HepG2 (cell line): Measurements from ENCODE around the gene GPC3. TPM values are rescaled to one million over a fixed set of nuclear protein-coding genes. Genes with fewer than 3 reads are reported as not detected.

Source experiments
- ATAC-seq: fragments of 200-7000 bp; cut with Tn5 transposase; 3 replicates; pipeline ENCODE4 v1.9.1; 2020; ENCODE audit warnings: mild to moderate bottlenecking, moderate library complexity
- BruUV-seq: library from RNA; stranded (reverse); fragments of 400-500 nt; replicated peaks from 2 replicates; lab custom pipeline; 2021; lab: Mats Ljungman, UMichigan
- CTCF ChIA-PET: fragments of 300-600 bp; formaldehyde crosslinking; extraction: SDS; loops from one replicate; lab custom pipeline; 2021; ENCODE audit warnings: low total read pairs, inconsistent platforms, low intra/inter-chr PET ratio; lab: Yijun Ruan, JAX
- POLR2A ChIA-PET: fragments of 350-600 bp; sonication (Branson Sonifier 250); formaldehyde crosslinking; loops from one replicate; lab custom pipeline; 2020; ENCODE audit warnings: antibody characterized with exemption, inconsistent platforms; lab: Yijun Ruan, JAX
- DNase-seq: peaks from one replicate; pipeline ENCODE4 v3.0.0-alpha.2; 2015; ENCODE audit warnings: low spot score
- FAIRE-seq: peaks from 3 replicates; lab custom pipeline; 2011; peaks lifted over from hg19 to GRCh38; lab: Jason Lieb, UNC
- H2AFZ ChIP-seq: one replicate; pipeline ENCODE4 v1.6.1; 2011; ENCODE audit warnings: low read length, inconsistent platforms
- H3K27ac ChIP-seq: fragments of 300-600 bp; 3 replicates; pipeline ENCODE4 v1.8.0; 2011; ENCODE audit warnings: mixed run types, mild to moderate bottlenecking, mixed read lengths, low read length, inconsistent platforms; ENCODE audit not compliant: insufficient read depth; ENCODE audit errors: extremely low read length
- H3K27me3 ChIP-seq, 2 experiments: fragments of 200-600 bp in 1 of 2; 2 replicates in 1 of 2; 3 replicates in 1 of 2; pipeline versions ENCODE4 v1.6.0 to v1.8.0; 2011; ENCODE audit warnings: low read length in 2 of 2, mild to moderate bottlenecking in 2 of 2, moderate library complexity in 2 of 2, inconsistent platforms in 1 of 2; ENCODE audit not compliant: insufficient read depth in 2 of 2, control insufficient read depth in 1 of 2
- H3K36me3 ChIP-seq, 2 experiments: fragments of 200-600 bp in 1 of 2; replicated peaks in 1 of 2; 2 replicates in 1 of 2; 3 replicates in 1 of 2; pipeline versions ENCODE4 v1.5.1 to v1.8.0; 2011; ENCODE audit warnings: low read length in 2 of 2, inconsistent platforms in 1 of 2; ENCODE audit not compliant: insufficient read depth in 2 of 2, control insufficient read depth in 1 of 2
- H3K4me1 ChIP-seq: 2 replicates; pipeline ENCODE4 v1.5.1; 2012; ENCODE audit warnings: low read length, inconsistent platforms; ENCODE audit not compliant: insufficient read depth
- H3K4me2 ChIP-seq: 2 replicates; pipeline ENCODE4 v1.6.0; 2011; ENCODE audit warnings: low read depth, low read length, inconsistent platforms
- H3K4me3 ChIP-seq, 3 experiments: fragments of 200-600 bp in 1 of 3; sonication (generic), shearing (Covaris generic) in 1 of 3; replicated peaks in 1 of 3; 2 replicates each; pipeline ENCODE4 v1.5.1; 2011 to 2016; ENCODE audit warnings: low read length in 3 of 3, inconsistent platforms in 2 of 3, low read depth in 2 of 3, mild to moderate bottlenecking in 2 of 3, control low read depth in 1 of 3, mixed read lengths in 1 of 3; ENCODE audit not compliant: insufficient read depth in 1 of 3
- H3K79me2 ChIP-seq: one replicate; pipeline ENCODE4 v1.6.1; 2011; ENCODE audit warnings: low read length, inconsistent platforms; ENCODE audit not compliant: insufficient read depth
- H3K9ac ChIP-seq: 2 replicates; pipeline ENCODE4 v1.6.0; 2011; ENCODE audit warnings: mild to moderate bottlenecking, low read depth, low read length, inconsistent platforms; ENCODE audit not compliant: insufficient read depth
- H3K9me3 ChIP-seq: 2 replicates; pipeline ENCODE4 v1.5.1; 2012; ENCODE audit warnings: mild to moderate bottlenecking, low read length
- H4K20me1 ChIP-seq: 2 replicates; pipeline ENCODE4 v1.6.0; 2011; ENCODE audit warnings: inconsistent platforms, mild to moderate bottlenecking, low read length, moderate library complexity; ENCODE audit not compliant: insufficient read depth
- CCAR2 ChIP-seq: fragments of 200-400 bp; formaldehyde crosslinking; optimal IDR thresholded peaks from 2 replicates; pipeline ENCODE3; 2018; ENCODE audit warnings: low read depth, mild to moderate bottlenecking, low read length, moderate library complexity
- CTCF ChIP-seq: sonication (generic); formaldehyde crosslinking; IDR thresholded peaks from 2 replicates; pipeline ENCODE4 v1.5.0; 2020; ENCODE audit warnings: mild to moderate bottlenecking, missing genetic modification reagents, moderate library complexity
- GTF2F1 ChIP-seq: fragments of 150-350 bp; IDR thresholded peaks from 2 replicates; pipeline ENCODE4 v1.6.1; 2014; ENCODE audit warnings: low read length
- MEF2D ChIP-seq: sonication (generic); formaldehyde crosslinking; IDR thresholded peaks from 2 replicates; pipeline ENCODE4 v1.5.1; 2020; ENCODE audit warnings: mild to moderate bottlenecking, missing genetic modification reagents
- POLR2AphosphoS5 ChIP-seq: IDR thresholded peaks from 2 replicates; pipeline ENCODE4 v1.6.1; 2012; ENCODE audit warnings: low read depth, low read length
- RBM22 ChIP-seq: fragments of 200-400 bp; formaldehyde crosslinking; optimal IDR thresholded peaks from 2 replicates; pipeline ENCODE3; 2017; ENCODE audit warnings: mild to moderate bottlenecking, low read length, moderate library complexity
- TFAP4 ChIP-seq: sonication (generic); IDR thresholded peaks from 2 replicates; pipeline ENCODE4 v1.6.1; 2016; ENCODE audit warnings: low read depth, borderline replicate concordance
- TRAFD1 ChIP-seq: sonication (generic); formaldehyde crosslinking; IDR thresholded peaks from 2 replicates; pipeline ENCODE4 v1.5.1; 2020; ENCODE audit warnings: missing genetic modification reagents, mild to moderate bottlenecking, borderline replicate concordance
- WIZ ChIP-seq: sonication (generic); formaldehyde crosslinking; IDR thresholded peaks from 2 replicates; pipeline ENCODE4 v1.5.1; 2020; ENCODE audit warnings: mild to moderate bottlenecking, missing genetic modification reagents
- ZBTB33 ChIP-seq: sonication (generic); formaldehyde crosslinking; IDR thresholded peaks from 2 replicates; pipeline ENCODE4 v1.4.0; 2020; ENCODE audit warnings: missing genetic modification reagents
- ZKSCAN1 ChIP-seq: fragments of 150-350 bp; IDR thresholded peaks from 2 replicates; pipeline ENCODE4 v1.6.1; 2014; ENCODE audit warnings: low read length
- ZNF143 ChIP-seq: sonication (generic); formaldehyde crosslinking; IDR thresholded peaks from 2 replicates; pipeline ENCODE4 v1.4.0; 2020; ENCODE audit warnings: missing genetic modification reagents
- ZNF225 ChIP-seq: sonication (generic); formaldehyde crosslinking; IDR thresholded peaks from 2 replicates; pipeline ENCODE4 v1.4.0; 2020; ENCODE audit warnings: mild to moderate bottlenecking, missing genetic modification reagents
- ZNF264 ChIP-seq: sonication (generic); formaldehyde crosslinking; IDR thresholded peaks from 2 replicates; pipeline ENCODE4 v1.4.0; 2020; ENCODE audit warnings: missing genetic modification reagents
- ZNF333 ChIP-seq: sonication (generic); formaldehyde crosslinking; IDR thresholded peaks from 2 replicates; pipeline ENCODE4 v1.4.0; 2020; ENCODE audit warnings: mild to moderate bottlenecking, missing genetic modification reagents, borderline replicate concordance
- WGBS: methylation state at CpG from one replicate; pipeline ENCODE4 v1.1.6; 2017; ENCODE audit warnings: low lambda C conversion rate; 5-methylcytosine and 5-hydroxymethylcytosine counted together
- in situ Hi-C: cut with HindIII; loops from 2 replicates; pipeline ENCODE4 v1.10.0; 2017; ENCODE audit warnings: low pct_unique_long_range_greater_than_20kb; ENCODE audit not compliant: extremely low pct_ligation_motif_present
- intact Hi-C: fragments of 100-400 bp; cut with micrococcal nuclease; formaldehyde crosslinking; loops from one replicate; pipeline ENCODE4 v1.10.0; 2022; ENCODE audit not compliant: unreplicated experiment
- polyA plus RNA-seq, 8 experiments: library from polyadenylated mRNA; depleted of rRNA in 3 of 8; stranded (reverse) in 7 of 8; unstranded in 1 of 8; fragments of >200 nt; fragmentation: Illumina TruSeq in 4 of 8; extraction: Trizol in 4 of 8; gene quantifications; 2 replicates each; pipeline versions ENCODE4 v1.2.1 to v1.2.3, GENCODE V29; 2011 to 2016; ENCODE audit warnings: low read depth in 4 of 8, missing spikeins in 1 of 8, mixed read lengths in 1 of 8; ENCODE audit not compliant: insufficient read depth in 1 of 8
- total RNA-seq, 5 experiments: library from RNA; depleted of rRNA; stranded (reverse); fragments of >200 nt; fragmentation: Illumina TruSeq; extraction: Trizol; gene quantifications; 2 replicates each; pipeline ENCODE4 v1.2.3, GENCODE V29; 2016; ENCODE audit warnings: low read depth in 1 of 5
- TF ChIP-seq, protein P1 (sequence below): IDR thresholded peaks from 2 replicates; pipeline ENCODE4 v1.6.1; 2018; ENCODE audit warnings: missing genetic modification reagents

The GPC3 gene
- total and polyA plus RNA-seq, 2 of the 13 experiments (the other 11 are each of a cell fraction or from before 2014, with no cell fraction given), result 1,799 to 3,263 TPM

- POLR2A ChIA-PET, result no interaction called here
- CTCF ChIA-PET, result interaction anchor here (0.8 kb wide), 1 partner anchor 46 kb away, joined by 3 read pairs; no protein-coding TSS in a partner anchor
- H3K9ac ChIP-seq, result no peak overlapping the region
- no peak overlapping the region for H3K27ac ChIP-seq
- 92% methylated on average over 1 of the region's 5 CpGs for WGBS
- peaks cover 6 to 25% of the 10 kb centered on the region in 2 experiments; a peak in 3 of 5 replicates for H3K36me3 ChIP-seq
- peaks cover 63% of the 10 kb centered on the region for H3K79me2 ChIP-seq
- no peaks in the 10 kb centered on the region for H3K27me3 ChIP-seq
- DNase-seq, result no peak
- H3K9me3 ChIP-seq, result no peaks in the 10 kb centered on the region
- no peak overlapping the region for H3K4me2 ChIP-seq
- no peak overlapping the region for H3K4me3 ChIP-seq
- intact Hi-C loops (no loop called here), in situ Hi-C loops (no loop called here)
- no TSS peak for BruUV-seq
- peaks cover 6% of the 10 kb centered on the region; the same call in 1 of the 2 replicates for H3K4me1 ChIP-seq
- no peak for FAIRE-seq
- ATAC-seq, result no peak
- peaks cover 78% of the 10 kb centered on the region for H4K20me1 ChIP-seq
- H2AFZ ChIP-seq, result no peak overlapping the region
- TF ChIP-seq WIZ (no peak), ZNF264 (no peak), TRAFD1 (CRISPR knock-in tag) (no peak), ZNF143 (CRISPR knock-in tag) (no peak), RBM22 (peak; percentile 37), ZKSCAN1 (no peak), POLR2AphosphoS5 (0 out of 2 replicates have a peak, but pooled peaks have one; percentile 10), MEF2D (CRISPR knock-in tag) (no peak), TFAP4 (no peak), ZNF333 (CRISPR knock-in tag) (no peak), ZNF225 (no peak), GTF2F1 (no peak), ZBTB33 (CRISPR knock-in tag) (no peak), CCAR2 (no peak), CTCF (0 out of 2 replicates have a peak, but pooled peaks have one; percentile 3)
- TF ChIP-seq, protein P1, sequence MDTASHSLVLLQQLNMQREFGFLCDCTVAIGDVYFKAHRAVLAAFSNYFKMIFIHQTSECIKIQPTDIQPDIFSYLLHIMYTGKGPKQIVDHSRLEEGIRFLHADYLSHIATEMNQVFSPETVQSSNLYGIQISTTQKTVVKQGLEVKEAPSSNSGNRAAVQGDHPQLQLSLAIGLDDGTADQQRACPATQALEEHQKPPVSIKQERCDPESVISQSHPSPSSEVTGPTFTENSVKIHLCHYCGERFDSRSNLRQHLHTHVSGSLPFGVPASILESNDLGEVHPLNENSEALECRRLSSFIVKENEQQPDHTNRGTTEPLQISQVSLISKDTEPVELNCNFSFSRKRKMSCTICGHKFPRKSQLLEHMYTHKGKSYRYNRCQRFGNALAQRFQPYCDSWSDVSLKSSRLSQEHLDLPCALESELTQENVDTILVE (CRISPR knock-in tag), result no peak
These were observed 146.4 kb downstream of the GPC3 start for GRCh38 chrX:133838761-133839676.
